NCI-H2081 treated with DMSO at 0.1 percent for 48 hours (cell line): ENCODE results near the gene INAVA.
"Not testable (repeated sequence)": the region's sequence is repeated elsewhere in the genome, so short reads cannot be mapped to it uniquely, and the experiment has no call there.

Experiments
- DNase-seq: peaks from one replicate; lab custom pipeline; 2025; lab: John Stamatoyannopoulos, UW

The INAVA gene

DNA sequence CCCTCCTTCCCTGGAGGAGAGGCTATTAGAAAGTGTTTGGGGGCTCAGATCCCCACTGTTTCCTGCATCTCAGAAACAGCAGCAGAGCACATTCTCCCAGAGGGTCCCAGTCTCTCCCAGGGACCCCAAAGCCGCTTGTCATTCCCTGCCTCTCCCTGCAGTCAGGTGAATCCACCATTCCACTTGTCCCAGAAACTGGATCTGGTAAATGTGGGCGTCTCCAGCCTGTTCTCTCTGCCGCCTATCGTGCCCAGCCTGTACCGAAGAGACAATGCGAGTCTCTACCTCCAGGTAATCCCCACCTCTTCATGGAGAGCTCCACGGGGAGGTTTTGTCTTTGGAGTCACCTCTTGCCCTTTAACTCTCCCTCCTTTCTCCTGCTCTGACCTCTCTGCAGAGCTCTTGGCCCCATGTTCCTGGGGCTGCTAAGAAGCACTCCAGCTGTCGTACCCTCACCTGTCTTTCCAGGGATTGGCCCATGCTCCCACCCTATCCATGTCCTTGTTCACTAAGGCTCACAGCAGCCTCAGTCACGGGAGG, 26.9 kb downstream of the INAVA start:
- DNase-seq, result no peak

DNA sequence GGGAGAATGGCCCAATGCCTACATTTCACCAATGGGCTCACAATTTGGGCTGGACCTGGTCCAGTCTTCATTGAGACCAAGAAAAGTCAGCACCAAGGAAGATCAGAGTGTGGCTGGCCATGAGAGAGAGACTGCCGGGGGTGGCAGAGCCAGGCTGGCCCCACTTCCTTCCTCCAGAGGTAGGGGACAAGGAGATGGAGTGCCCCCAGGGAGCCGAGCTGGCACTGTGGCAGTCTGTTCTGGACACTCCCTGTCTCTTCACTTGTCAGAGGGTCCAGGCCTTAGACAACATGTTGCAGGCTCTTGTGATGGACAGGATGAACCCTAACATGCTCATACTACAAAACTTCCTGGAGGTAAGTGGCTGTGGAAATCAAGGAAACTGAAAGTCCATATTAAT, 27.7 kb downstream of the INAVA start:
- no peak for DNase-seq

DNA sequence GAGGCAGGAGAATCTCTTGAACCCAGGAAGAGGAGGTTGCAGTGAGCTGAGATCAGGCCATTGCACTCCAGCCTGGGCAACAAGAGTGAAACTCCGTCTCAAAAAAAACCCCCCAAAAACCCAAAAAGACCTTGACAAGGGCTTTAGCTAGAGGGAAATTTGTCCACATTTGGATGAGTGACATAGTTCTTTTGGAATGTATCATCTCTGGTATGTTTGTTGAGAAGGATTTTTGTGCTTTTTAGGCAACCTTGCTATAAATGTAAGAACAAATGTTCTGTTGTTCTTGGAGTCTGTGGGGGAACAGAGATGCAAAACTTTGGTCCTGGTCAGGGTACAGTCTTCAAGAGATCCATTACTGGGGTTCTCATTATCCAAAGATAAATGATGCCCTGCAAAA, 28.9 kb downstream of the INAVA start:
- no peak for DNase-seq

GRCh38 chr1:200925831-200926230, 31.1 kb downstream of the INAVA start:
- no peak for DNase-seq

- DNase-seq, result no peak
Observed at GRCh38 chr1:200929530-200930278, 35.0 kb downstream of the INAVA start.

DNA sequence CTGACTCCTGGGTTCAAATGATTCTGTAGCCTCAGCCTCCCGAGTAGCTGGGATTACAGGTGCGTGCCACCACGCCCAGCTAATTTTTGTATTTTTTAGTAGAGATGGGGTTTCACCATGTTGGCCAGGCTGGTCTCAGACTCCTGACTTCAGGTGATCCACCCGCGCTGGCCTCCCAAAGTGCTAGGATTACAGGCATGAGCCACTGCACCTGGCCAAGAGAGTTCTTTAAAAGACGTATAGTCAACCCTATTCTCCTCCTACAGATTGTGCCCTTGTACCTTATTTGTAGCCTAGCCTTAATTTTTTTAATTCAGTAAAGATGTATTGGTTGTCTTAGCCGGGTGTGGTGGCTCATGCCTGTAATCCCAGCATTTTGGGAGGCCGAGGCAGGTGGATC, 35.6 kb downstream of the INAVA start:
- DNase-seq, result not testable (repeated sequence)

DNA sequence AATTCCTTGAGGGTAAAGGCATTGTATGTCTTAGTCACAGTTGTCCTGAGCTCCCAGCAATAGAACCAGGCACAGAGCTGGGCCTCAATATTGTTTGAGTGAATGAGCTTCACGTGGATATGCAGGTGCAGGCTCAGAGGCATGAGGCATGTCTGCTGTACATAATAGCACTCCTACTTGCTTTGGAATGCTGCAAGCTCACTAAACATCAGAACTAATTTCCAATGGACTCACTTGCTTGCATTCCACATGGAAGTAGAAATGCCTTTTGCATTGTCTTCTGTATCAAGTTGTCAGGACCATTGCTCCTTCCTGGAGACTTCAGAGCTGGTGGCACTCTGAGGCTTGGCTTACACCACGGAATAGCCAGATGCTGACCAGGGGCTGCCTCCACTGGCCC, 37.1 kb downstream of the INAVA start:
- no peak for DNase-seq

GRCh38 chr1:200934676-200935245, 40.1 kb downstream of the INAVA start:
- DNase-seq, result no peak

DNA sequence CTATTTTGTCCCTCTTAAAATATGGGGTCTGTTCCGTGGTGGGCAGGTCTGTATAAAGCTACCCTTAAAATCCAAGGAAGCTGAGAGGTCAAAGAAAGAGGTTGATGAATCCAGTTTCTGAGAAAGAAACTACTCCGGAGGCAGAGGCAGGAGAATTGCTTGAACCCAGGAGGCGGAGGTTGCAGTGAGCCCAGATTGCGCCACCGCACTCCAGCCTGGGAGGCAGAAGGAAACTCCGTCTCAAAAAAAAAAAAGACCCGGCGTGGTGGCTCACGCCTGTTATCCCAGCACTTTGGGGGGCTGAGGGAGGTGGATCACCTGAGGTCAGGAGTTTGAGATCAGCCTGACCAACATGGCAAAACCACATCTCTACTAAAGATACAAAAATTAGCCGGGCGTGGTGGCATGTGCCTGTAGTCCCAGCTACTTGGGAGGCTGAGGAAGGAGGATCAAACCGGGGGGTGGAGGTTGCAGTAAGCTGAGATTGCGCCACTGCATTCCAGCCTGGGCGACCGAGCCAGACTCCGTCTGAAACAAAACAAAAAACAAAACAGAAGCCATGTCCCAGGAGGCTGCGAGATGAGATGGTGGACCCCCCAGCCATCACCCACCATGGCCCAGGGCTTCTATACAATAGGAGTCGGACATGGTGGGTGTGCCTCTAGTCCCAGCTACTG, 40.7 kb downstream of the INAVA start:
- DNase-seq, result not testable (repeated sequence)

DNA sequence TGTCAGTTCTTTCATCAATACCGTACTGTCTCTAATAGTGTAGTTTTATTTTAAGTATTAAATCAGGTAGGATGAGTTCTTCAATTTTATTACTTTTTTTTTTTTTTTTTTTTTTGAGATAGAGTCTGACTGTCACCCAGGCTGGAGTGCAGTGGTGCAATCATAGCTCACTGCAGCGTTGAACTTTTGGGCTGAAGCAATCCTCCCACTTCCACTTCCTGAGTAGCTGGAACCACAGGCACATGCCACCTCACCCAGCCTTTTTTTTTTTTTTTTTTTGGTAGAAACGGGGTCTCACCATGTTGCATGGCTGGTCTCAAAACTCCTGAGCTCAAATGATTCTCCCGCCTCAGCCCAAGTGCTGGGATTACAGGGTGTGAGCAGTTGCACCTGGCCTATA, 44.3 kb downstream of the INAVA start:
- no peak for DNase-seq

DNA sequence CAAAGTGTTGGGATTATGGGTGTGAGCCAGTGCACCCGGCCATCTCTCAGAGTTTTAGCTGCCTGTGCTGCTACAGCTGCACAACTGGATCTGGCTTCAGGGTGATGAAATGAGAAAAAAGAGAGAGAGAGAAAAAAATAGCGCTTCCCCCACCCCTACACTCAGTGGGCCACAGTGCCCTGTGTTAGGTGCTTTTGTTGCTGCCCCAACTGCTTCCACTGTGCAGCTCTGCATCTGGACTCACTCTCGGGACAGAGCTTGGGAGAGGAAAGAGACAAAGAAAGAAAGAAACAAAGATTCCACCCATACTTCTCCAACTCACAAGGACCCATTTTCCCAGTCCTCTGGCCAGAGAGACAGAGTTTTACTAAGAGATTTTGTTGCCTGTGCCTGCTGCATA, 50.4 kb downstream of the INAVA start:
- DNase-seq, result no peak

DNA sequence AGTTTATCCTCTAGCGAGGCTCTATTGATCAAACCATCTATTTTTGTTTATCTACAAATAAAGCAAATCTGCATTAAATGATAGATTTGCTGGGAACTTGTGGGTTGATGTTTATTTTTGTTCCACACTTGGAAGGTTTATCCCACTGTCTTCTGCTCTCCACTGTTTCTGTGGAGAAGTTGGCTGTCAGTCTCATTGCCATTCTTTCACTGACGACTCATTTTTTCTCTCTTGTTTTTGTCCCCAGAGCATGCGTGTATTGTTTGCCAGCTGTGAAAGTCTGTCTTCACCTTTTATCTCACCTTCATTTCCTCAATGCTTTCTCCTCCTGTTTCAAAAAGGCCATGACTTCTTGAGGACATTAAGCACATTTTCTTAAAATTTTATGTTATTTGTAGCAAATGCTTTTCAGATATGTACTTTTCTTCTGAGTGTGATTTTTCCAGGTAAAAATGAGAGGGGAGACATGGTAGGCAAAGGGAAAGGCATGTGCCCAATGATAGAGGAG, 52.4 kb downstream of the INAVA start:
- no peak for DNase-seq

GRCh38 chr1:200949626-200950025, 54.9 kb downstream of the INAVA start:
- DNase-seq, result no peak

DNA sequence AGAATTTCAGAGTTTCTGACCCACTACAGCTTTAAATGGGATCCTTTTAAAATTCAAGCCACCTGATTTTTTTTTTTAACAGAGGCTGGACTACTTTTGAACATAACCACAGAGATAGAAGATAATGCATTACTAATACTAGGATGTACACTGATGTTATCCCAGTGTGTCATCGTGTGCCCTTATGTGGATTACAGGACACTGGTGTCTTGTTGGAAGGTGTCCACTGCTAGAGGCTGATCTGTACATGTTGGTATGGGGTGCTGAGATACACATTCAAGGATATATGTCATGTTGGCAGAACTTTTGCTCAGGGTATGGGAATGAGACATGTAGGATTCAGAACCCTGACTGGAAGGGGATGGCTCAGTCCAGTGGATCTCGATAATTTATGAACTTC, 56.3 kb downstream of the INAVA start:
- no peak for DNase-seq

- DNase-seq, result no peak
Observed at GRCh38 chr1:200954434-200954833, 59.7 kb downstream of the INAVA start.

- no peak for DNase-seq
Observed at GRCh38 chr1:200958597-200958996, 63.9 kb downstream of the INAVA start.

- DNase-seq, result no peak
Observed at GRCh38 chr1:200959411-200959921, 64.8 kb downstream of the INAVA start.

DNA sequence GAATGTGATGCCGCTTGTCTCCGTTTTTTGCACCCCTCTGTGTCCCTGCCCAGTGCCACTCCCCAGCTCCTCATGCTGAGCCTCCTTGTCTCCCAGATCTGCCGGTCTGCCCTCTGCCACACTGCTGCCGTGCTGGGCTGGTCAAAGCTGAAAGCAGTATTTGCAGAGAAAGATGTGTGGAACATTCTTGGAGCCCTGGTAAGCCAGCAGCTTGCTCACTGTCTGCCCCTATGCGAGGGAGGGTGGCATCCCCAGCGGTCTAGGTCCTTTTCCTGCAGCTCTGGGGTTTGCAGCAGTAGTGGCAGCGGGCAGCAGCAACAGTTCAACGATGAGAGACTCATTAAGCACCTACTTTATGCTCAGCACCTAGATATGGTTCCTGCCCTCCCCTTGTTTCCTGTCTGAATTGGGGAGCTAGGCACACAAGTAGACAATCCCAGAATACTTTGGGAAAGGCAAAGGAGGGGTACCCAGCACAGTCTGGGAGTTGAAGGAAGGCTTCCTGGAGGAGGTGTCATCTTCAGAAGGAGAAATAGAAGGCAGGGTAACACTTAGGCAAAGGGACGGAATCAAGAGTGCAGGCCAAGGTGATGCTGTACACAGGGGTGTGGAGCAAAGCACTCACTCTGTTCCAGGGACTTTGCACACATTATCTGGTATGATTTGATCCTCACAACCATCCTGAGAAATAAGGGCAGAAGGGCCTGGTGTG, 65.7 kb downstream of the INAVA start:
- no peak for DNase-seq

DNA sequence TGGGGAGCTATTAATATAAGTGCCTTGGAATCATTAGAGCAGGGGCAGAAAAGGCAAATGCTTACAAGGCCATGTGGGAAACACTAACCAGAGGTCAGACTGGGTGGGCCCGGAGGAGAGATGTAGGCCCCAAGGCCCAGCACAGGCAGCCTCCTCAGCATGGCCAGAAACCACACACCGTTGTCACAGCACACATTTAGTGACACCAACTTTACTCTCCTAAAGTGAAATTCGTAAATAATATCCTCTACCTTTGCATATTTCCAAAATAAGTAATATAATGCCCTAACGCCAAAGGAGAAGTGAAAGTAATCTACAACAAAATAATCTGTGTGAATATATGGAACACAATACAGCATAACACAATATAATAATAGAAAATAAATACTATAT, 66.2 kb downstream of the INAVA start:
- no peak for DNase-seq

DNA sequence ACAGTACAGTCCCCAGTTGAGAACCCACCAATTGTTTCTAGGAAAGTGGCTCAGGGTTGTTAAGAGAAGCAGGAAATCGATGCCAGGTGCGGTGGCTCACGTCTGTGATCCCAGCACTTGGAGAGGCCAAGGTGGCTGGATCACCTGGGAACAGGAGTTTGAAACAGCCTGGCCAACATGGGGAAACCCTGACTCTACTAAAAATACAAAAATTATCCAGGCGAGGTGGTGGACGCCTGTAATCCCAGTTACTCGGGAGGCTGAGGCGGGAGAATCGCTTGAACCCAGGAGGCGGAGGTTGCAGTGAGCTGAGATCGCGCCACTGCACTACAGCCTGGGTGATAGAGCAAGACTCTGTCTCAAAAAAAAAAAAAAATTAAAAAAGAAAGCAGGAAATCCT, 67.5 kb downstream of the INAVA start:
- DNase-seq, result not testable (repeated sequence)

DNA sequence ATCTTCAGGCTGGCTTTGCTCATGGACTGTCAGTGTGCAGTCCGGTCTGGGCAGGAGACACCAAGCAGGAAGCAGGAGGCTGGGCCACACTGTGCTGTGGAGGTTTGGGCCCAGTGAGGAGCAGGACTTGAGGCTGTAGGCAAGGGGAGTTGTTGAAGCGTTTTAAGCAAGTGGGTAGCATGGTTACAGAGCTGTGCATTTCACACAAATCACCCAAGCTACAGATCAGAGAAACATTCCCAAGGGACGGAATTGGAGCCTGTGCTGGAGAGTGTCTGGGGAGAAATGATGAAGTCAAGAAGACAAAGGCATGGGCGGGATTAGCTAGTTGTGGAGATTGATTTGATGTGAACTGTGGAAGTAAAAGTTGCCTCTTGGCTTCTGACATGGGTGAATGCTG, 67.9 kb downstream of the INAVA start:
- no peak for DNase-seq

DNA sequence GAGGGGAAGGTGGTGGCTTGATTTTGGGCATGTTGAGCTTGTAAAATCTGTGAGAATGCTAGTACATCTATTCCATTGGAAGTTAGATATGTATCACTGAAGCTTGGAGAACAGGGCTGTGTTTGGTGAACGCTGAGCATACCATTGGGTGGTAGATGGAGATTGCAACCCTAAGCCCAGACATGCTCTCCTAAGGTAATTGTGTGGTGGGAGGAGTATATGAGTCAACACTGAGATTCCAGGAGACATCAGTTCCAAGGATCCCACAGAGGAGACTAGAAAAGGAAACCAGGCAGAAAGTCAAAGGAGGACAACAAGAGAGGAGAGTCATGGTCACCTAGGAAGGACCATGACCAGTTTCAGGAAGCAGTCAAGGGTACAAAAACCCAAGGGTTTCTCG, 68.4 kb downstream of the INAVA start:
- no peak for DNase-seq
